PC-3 (cell line): Measurements from ENCODE around the gene PPP3R1. TPM values are rescaled to one million over a fixed set of nuclear protein-coding genes. Genes with fewer than 3 reads are reported as not detected.

Source experiments
- ATAC-seq: fragments of 200-7000 bp; cut with Tn5 transposase; 2 replicates; pipeline ENCODE4 v1.9.1; 2020; ENCODE audit warnings: mild to moderate bottlenecking, moderate library complexity
- BruUV-seq: library from RNA; stranded (reverse); fragments of 400-500 nt; replicated peaks from 2 replicates; lab custom pipeline; 2021; lab: Mats Ljungman, UMichigan
- CTCF ChIA-PET: fragments of 300-600 bp; sonication (Branson Sonifier 250); formaldehyde crosslinking; loops from one replicate; lab custom pipeline; 2022; ENCODE audit warnings: antibody characterized with exemption; lab: Charles Lee
- POLR2A ChIA-PET: fragments of 300-600 bp; sonication (Branson Sonifier 250); formaldehyde crosslinking; loops from one replicate; lab custom pipeline; 2022; ENCODE audit warnings: antibody characterized with exemption; ENCODE audit not compliant: unreplicated experiment; lab: Charles Lee
- DNase-seq: peaks from one replicate; pipeline ENCODE4 v3.0.0-alpha.2; 2015
- H2AFZ ChIP-seq: fragments of 300-600 bp; sonication (generic); 2 replicates; pipeline ENCODE4 v1.6.0; 2016; ENCODE audit warnings: antibody characterized with exemption, low read length
- H3F3A ChIP-seq: fragments of 300-600 bp; sonication (generic); one replicate; pipeline ENCODE4 v1.6.0; 2017; ENCODE audit warnings: antibody characterized with exemption, low read length, control low read depth, mild to moderate bottlenecking; ENCODE audit not compliant: unreplicated experiment
- H3K27ac ChIP-seq: fragments of 300-600 bp; sonication (generic); 2 replicates; pipeline ENCODE4 v1.5.1; 2016; ENCODE audit warnings: mild to moderate bottlenecking, low read length
- H3K27me3 ChIP-seq: fragments of 300-600 bp; sonication (generic); 2 replicates; pipeline ENCODE4 v1.6.1; 2016; ENCODE audit warnings: low read length, mixed read lengths
- H3K36me3 ChIP-seq: fragments of 300-600 bp; sonication (generic); 2 replicates; pipeline ENCODE4 v1.6.1; 2016; ENCODE audit warnings: low read depth, mixed run types, low read length, mixed read lengths
- H3K4me1 ChIP-seq: fragments of 300-600 bp; sonication (generic); 2 replicates; pipeline ENCODE4 v1.5.1; 2016; ENCODE audit warnings: low read length; ENCODE audit not compliant: insufficient read depth
- H3K4me2 ChIP-seq: fragments of 300-600 bp; sonication (generic); 2 replicates; pipeline ENCODE4 v1.6.0; 2016; ENCODE audit warnings: low read length
- H3K4me3 ChIP-seq: fragments of 300-600 bp; sonication (generic); 2 replicates; pipeline ENCODE4 v1.5.1; 2016; ENCODE audit warnings: mild to moderate bottlenecking, low read length, mixed read lengths
- H3K79me2 ChIP-seq: fragments of 300-600 bp; sonication (generic); 2 replicates; pipeline ENCODE4 v1.6.1; 2017; ENCODE audit warnings: low read length, mixed read lengths
- H3K9ac ChIP-seq: fragments of 300-600 bp; sonication (generic); 2 replicates; pipeline ENCODE4 v1.6.0; 2016; ENCODE audit warnings: mild to moderate bottlenecking, low read length
- H3K9me2 ChIP-seq: fragments of 300-600 bp; sonication (generic); replicated peaks from 2 replicates; pipeline ENCODE4 v1.6.1; 2016; ENCODE audit warnings: mixed run types, low read length, mixed read lengths
- H3K9me3 ChIP-seq: fragments of 300-600 bp; sonication (generic); 2 replicates; pipeline ENCODE4 v1.6.1; 2016; ENCODE audit warnings: low read length, mixed read lengths
- H4K20me1 ChIP-seq: fragments of 300-600 bp; sonication (generic); 2 replicates; pipeline ENCODE4 v1.6.1; 2016; ENCODE audit warnings: low read length, mixed read lengths
- EZH2 ChIP-seq: fragments of 300-600 bp; sonication (generic); IDR thresholded peaks from one replicate; pipeline ENCODE4 v1.6.1; 2017; ENCODE audit warnings: antibody characterized with exemption, mild to moderate bottlenecking, low read length; ENCODE audit not compliant: unreplicated experiment
- EZH2phosphoT487 ChIP-seq: fragments of 300-600 bp; sonication (generic); IDR thresholded peaks from 2 replicates; pipeline ENCODE4 v1.6.1; 2018; ENCODE audit warnings: mild to moderate bottlenecking, antibody characterized with exemption, low read length, borderline replicate concordance
- intact Hi-C: fragments of 100-400 bp; cut with micrococcal nuclease; formaldehyde crosslinking; loops from 2 replicates; pipeline ENCODE4 v1.9.0; 2023
- total RNA-seq: library from RNA; depleted of rRNA; stranded (reverse); fragments of >200 nt; gene quantifications from 2 replicates; pipeline ENCODE4 v1.2.3, GENCODE V29; 2014
- TF ChIP-seq, protein P1 (sequence below): fragments of 300-600 bp; sonication (generic); conservative IDR thresholded peaks from 2 replicates; pipeline ENCODE4 v1.5.1; 2017; ENCODE audit warnings: antibody characterized with exemption, low read depth, mild to moderate bottlenecking, low read length

Gene PPP3R1
- total RNA-seq, 1 experiment from 2014 or later: 13.7 TPM

DNA sequence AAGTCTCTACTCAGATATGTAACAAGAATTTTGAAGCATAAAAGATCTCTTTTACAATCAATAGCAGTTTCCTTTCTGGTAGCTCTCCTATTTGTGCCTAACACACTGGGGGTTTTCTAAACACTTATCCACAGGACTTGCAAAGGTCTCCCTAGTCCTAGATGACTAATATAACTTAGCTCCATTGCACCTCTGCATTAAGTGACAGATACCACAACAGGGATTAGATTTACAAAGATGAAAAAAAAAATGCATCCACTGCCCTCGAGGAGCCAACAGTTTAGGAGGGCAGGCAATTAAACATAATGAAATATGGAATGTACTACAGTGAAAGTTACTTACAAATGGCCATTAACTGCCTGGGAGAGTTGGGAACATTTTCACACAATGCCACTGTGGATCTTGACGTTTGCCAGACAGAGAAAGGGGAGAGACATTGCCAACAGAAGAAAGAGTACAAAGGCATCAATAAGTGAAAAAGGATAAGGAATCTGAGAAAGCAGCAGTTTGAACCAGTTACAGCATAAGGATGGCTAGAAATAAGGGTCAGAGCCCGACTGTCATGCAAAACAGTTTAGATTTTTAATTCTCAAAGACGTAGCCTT, 14.3 kb downstream of the PPP3R1 start:
- peaks cover 100% of the 10 kb centered on the region for H3K79me2 ChIP-seq
- ChIA-PET CTCF (interaction anchor here (1.2 kb wide), 1 partner anchor 120 kb away, joined by 3 read pairs; no protein-coding TSS in a partner anchor), POLR2A (no interaction called here)
- DNase-seq (no peak), ATAC-seq (no peak; the same call in 1 of the 2 replicates)
- no peak overlapping the region for H2AFZ ChIP-seq
- no peak overlapping the region for H3K9ac ChIP-seq
- intact Hi-C loops: loop anchor here (5.0 kb wide), 1 partner anchor 41 kb away; no protein-coding TSS in a partner anchor
- H3K9me2 ChIP-seq: no peaks in the 10 kb centered on the region
- TF ChIP-seq, protein P1, sequence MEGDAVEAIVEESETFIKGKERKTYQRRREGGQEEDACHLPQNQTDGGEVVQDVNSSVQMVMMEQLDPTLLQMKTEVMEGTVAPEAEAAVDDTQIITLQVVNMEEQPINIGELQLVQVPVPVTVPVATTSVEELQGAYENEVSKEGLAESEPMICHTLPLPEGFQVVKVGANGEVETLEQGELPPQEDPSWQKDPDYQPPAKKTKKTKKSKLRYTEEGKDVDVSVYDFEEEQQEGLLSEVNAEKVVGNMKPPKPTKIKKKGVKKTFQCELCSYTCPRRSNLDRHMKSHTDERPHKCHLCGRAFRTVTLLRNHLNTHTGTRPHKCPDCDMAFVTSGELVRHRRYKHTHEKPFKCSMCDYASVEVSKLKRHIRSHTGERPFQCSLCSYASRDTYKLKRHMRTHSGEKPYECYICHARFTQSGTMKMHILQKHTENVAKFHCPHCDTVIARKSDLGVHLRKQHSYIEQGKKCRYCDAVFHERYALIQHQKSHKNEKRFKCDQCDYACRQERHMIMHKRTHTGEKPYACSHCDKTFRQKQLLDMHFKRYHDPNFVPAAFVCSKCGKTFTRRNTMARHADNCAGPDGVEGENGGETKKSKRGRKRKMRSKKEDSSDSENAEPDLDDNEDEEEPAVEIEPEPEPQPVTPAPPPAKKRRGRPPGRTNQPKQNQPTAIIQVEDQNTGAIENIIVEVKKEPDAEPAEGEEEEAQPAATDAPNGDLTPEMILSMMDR: no peak
- TF ChIP-seq EZH2 (no peak), EZH2phosphoT487 (no peak)
- H4K20me1 ChIP-seq: peaks cover 72% of the 10 kb centered on the region
- H3K4me1 ChIP-seq: peaks cover 31% of the 10 kb centered on the region
- no peak overlapping the region for H3K27ac ChIP-seq
- H3K4me3 ChIP-seq: no peak overlapping the region
- no peaks in the 10 kb centered on the region for H3K9me3 ChIP-seq
- H3F3A ChIP-seq: no peaks in the 10 kb centered on the region
- BruUV-seq: no TSS peak
- no peaks in the 10 kb centered on the region for H3K27me3 ChIP-seq
- H3K4me2 ChIP-seq: 0 out of 2 replicates have a peak overlapping the region, but pooled peaks have one; percentile 19
- H3K36me3 ChIP-seq: no peaks in the 10 kb centered on the region

DNA sequence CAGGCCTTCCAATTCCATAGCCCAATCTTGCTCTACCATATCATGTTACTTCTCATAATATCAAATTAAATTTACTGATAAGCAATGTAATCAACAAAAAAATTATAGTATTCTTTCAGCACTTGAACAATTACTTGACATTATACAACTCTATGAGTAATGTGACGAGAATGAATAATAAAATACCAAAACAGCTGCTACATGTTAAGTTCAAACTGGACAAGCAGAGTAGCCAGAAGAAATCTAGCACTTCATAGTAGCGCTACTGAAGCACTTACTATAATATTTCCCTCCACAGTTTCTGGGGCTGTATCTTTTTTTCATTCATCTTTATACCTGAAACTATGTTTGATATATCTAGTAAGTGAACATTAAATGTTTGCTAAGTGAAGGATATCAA, 14.9 kb downstream of the PPP3R1 start:
- no peak overlapping the region for H3K4me2 ChIP-seq
- peaks cover 31% of the 10 kb centered on the region for H3K4me1 ChIP-seq
- no TSS peak for BruUV-seq
- POLR2A ChIA-PET: interaction anchor here (0.6 kb wide), 1 partner anchor 325 kb away, joined by 3 read pairs; no protein-coding TSS in a partner anchor
- H3K79me2 ChIP-seq: peaks cover 100% of the 10 kb centered on the region
- CTCF ChIA-PET: interaction anchor here (1.2 kb wide), 1 partner anchor 121 kb away, joined by 3 read pairs; no protein-coding TSS in a partner anchor
- no peaks in the 10 kb centered on the region for H3K36me3 ChIP-seq
- H4K20me1 ChIP-seq: peaks cover 66% of the 10 kb centered on the region
- TF ChIP-seq EZH2 (no peak), EZH2phosphoT487 (no peak)
- TF ChIP-seq, protein P1: no peak
- intact Hi-C loops: loop anchor here (5.0 kb wide), 1 partner anchor 40 kb away; no protein-coding TSS in a partner anchor
- no peak overlapping the region for H3K4me3 ChIP-seq
- no peak overlapping the region for H2AFZ ChIP-seq
- ATAC-seq (peak; percentile 56), DNase-seq (peak; percentile 14)
- H3K9ac ChIP-seq: no peak overlapping the region
- no peaks in the 10 kb centered on the region for H3K9me3 ChIP-seq
- no peak overlapping the region for H3K27ac ChIP-seq
- H3F3A ChIP-seq: no peaks in the 10 kb centered on the region
- H3K9me2 ChIP-seq: no peaks in the 10 kb centered on the region
- no peaks in the 10 kb centered on the region for H3K27me3 ChIP-seq

DNA sequence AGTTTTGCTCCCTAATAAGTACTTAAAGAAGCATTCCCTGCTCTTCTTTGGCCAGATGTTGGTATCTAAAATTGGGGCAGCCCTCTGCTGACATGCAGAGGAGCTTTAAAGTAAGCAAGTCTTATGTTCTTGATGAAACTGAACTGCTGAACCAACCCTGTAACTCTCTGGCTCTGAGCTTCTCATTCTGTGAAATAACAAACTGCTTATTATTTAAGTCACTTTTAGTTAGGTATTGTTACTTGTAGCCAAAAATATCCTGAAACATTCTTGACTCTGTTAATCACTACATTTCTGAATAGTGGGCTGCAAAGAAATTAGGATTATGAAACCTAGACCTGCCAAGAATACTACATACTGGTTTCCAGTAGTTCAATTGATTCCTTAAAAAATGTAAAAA, 15.5 kb downstream of the PPP3R1 start:
- TF ChIP-seq EZH2phosphoT487 (no peak), EZH2 (no peak)
- TF ChIP-seq, protein P1: no peak
- Histone ChIP-seq H3K79me2 (peaks cover 98% of the 10 kb centered on the region), H3K4me1 (peaks cover 31% of the 10 kb centered on the region), H2AFZ (no peak overlapping the region), H3K27ac (no peak overlapping the region), H3K36me3 (no peaks in the 10 kb centered on the region), H3K9me2 (no peaks in the 10 kb centered on the region), H3K9ac (no peak overlapping the region), H3K4me3 (no peak overlapping the region), H3K9me3 (no peaks in the 10 kb centered on the region), H3F3A (no peaks in the 10 kb centered on the region), H3K4me2 (no peak overlapping the region), H4K20me1 (peaks cover 63% of the 10 kb centered on the region), H3K27me3 (no peaks in the 10 kb centered on the region)
- CTCF ChIA-PET: interaction anchor here (1.2 kb wide), 1 partner anchor 121 kb away, joined by 3 read pairs; no protein-coding TSS in a partner anchor
- POLR2A ChIA-PET: interaction anchor here (0.6 kb wide), 1 partner anchor 326 kb away, joined by 3 read pairs; no protein-coding TSS in a partner anchor
- BruUV-seq: no TSS peak
- ATAC-seq: no peak
- no peak for DNase-seq
- intact Hi-C loops: loop anchor here (5.0 kb wide), 1 partner anchor 40 kb away; no protein-coding TSS in a partner anchor
